Activated CD8-positive, alpha-beta memory T cell treated with anti-CD3 and anti-CD28 coated beads, Interleukin-2, amount 50 U/mL, for 1 hour (primary cell): ENCODE data around the gene ZNF124.
"Not testable (repeated sequence)": the region's sequence is repeated elsewhere in the genome, so short reads cannot be mapped to it uniquely, and the experiment has no call there.

Source experiments
- DNase-seq: peaks from one replicate; pipeline ENCODE4 v3.0.0-alpha.2; 2020; ENCODE audit errors: extremely low read depth

ZNF124 gene

DNA sequence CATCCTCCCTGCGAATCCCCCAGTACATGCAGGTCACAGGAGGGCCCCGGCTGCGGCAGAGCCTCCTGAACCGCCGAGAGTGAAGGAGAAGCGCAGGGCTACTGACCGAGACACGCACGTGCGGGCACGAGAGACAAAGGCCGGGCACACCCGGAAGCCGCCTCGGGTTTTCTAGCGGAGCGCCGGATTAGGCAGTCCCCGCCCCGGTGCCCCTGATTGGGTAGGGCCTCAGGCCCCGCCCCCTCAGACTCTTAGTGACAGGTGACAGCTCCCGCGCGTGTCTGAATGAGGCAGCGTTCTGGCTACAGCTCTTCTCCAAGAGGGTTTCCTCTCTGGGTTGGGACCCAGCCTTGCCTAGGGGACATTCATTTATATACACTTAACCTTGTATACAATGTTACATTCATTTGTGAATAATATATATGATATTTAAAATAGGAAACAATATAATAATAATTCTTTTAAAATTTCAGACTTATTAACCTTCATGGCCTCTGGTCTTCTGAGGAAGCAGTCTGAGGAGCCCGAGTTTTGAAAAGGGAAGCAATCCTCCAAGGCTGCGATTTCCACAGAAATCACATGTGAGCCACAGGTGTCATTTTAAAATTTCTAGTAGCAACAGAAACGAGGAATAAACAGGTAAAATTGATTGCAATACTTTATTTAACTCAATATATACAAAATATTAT lies at the start of gene ZNF124:
TSS of gene ZNF124 (minus strand) at position 146 of the 689 bp plus-strand sequence. CDS start at position 3, 143 bp downstream.
- not testable (repeated sequence) for DNase-seq

DNA sequence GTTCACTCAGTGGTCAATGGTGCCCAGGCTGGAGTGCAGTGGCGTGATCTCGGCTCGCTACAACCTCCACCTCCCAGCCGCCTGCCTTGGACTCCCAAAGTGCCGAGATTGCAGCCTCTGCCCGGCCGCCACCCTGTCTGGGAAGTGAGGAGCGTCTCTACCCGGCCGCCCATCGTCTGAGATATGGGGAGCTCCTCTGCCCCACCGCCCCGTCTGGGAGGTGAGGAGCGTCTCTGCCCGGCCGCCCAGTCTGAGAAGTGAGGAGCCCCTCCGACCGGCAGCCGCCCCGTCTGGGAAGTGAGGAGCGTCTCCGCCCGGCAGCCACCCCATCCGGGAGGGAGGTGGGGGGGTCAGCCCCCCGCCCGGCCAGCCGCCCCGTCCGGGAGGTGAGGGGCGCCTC lies 48.5 kb upstream of the ZNF124 start:
- not testable (repeated sequence) for DNase-seq

DNA sequence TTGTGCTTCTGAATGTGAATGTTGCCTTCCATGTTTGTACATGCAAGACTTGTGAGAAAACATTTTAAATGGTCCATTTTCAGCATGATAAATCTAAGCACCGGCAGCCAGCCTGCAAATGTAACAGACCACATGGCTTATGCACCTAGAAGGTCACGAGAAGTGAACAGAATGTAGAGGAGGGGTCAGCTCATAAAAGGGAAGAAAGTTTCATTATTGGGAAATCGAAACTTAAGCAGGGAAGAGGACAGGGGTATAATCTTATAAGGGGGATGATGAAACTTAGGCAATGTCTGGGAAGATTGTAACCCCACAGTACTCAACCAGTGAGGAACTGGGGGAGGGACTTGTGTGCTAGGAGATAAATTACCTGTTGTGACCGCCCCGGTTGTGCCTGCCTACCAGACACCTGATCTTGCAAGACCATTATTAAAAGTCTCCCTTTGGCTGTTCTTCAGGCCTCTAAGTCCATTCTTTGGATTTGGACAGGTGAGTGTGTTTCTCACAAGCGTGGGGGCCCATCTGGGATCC lies 46.4 kb upstream of the ZNF124 start:
- no peak for DNase-seq

DNA sequence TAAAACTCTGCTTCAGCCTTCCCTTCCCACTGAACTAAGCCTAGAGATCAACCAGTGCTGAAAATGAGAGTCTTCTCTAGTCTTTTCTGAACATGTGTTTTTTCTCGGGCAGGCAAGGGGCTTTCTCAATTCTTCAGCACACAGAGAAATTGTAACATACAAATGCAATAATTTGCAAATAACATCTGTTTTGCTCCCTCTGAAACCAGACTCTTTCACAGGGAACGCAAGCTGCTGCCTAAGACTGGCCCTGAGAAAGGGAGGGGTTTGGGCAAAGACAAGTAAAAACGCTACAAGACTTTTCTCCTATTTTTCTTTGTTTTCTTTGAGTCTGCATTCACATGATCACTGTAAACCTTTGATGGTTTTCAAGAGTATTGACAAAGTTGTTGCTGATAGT lies 44.4 kb upstream of the ZNF124 start:
- DNase-seq, result no peak

DNA sequence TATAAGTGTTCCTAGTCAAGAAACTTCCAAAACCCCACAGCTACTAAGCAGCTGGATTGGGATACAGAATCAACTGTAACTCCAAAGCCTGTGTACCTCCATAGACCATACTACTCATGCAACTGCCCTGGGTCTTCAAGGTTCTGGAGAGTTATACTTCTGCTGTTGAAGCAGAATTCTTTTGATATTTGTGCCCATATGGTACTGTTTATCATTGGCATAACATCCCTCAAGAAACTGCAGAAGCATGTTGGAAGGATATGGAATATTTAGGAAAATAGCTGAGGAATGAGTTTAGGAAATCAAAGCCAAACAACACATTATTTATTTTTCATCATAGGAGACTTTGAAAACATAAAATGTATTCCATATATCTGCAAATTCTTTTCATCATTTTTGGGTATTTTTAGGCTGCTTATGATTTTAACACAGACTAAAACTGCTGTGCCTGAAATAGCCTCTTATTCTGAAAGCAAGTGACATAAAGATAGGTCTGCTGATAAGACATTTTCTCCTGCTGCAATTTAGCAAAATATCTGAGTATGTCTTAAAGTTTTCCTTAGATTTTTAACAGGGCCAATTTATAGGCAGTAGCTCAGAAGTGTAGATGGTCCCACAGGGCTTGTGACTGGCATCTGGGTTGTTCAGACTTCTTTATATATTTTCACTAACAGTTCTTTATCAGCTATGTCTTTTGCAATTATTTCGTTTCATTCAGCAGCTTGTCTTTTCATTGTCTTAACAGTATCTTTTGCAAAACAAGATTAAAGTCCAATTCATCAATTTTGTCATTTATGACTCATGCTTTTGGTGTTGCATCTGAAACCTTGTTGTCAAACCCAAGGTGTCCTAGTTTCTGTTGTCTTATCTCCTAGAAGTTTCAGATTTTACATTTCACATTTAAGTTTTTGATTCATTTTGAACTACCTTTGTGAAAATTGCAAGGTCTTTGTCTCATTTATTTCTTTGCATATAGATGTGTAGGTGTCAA lies 41.1 kb upstream of the ZNF124 start:
- DNase-seq, result no peak

DNA sequence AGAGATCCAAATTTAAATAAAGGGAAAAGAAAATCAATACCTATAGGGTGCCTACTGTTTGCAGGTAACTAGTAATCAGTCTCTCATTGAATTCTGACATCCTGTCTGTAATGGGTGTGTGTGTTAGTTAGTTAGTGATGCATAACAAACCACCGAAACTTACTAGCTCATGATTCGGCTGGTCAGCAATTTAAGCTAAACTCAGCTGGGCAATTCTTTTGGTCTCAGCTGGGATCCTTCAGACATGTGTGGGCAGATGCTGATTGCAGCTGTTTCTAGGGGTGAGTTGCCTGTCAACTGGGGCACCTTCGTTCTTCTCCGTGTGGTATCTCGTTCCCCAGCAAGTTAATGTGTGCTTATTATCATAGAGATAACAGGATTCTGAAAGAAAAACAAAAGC lies 40.2 kb upstream of the ZNF124 start:
- DNase-seq, result no peak

DNA sequence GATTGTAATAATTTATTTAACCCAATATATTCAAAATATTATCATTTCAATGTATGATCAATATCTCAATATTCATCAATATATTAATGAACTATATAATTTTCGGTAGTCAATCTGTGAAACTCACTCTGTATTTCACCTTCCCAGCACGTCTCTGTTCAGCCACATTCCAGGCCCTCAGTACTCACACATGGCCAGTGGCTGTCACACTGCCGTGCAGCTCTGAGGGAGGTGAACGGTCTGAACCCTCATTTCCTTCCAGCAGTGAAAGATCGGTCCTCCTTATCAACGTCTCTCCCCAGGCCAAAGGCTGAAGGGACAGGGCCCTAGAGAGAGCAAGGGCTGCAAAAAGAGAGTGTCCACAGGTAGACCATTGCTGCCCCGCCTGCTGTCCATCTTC lies 39.5 kb upstream of the ZNF124 start:
- no peak for DNase-seq

DNA sequence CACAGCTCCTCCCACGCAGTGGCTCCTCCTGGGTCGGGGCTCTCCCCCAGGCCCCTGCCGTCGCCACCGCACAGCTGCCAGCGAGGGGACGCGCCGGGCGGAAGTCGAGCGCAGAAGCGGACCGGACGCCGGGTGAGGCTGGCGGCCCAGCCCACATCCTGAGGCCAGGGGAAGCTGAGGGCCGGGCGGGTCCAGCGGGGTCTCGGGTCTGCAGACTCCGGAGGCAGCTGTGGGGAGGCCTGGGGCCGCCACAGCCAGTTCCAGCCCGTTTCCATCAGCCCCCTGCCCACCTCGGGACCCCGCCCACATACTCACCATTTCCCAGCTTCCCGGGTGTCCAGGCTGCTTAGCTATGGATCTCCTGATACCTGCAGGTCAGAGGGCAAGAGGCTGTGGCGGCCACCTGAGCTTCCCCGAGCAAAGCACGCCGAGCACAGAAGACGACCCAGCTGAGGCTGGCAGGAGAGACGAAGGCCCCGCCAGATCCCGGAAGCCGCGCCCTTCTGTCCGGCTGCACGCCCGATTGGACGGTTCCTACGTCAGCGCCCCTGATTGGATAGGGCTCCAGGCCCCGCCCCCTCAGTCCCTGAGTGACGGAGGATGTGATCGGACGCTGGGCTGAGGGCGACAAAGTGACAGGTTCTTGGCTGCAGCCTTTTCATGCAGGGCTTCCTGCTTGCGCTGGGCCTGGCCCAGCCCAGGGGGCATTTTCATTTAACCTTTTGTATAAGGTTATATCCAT lies 38.7 kb upstream of the ZNF124 start:
- DNase-seq, result peak; percentile 83

DNA sequence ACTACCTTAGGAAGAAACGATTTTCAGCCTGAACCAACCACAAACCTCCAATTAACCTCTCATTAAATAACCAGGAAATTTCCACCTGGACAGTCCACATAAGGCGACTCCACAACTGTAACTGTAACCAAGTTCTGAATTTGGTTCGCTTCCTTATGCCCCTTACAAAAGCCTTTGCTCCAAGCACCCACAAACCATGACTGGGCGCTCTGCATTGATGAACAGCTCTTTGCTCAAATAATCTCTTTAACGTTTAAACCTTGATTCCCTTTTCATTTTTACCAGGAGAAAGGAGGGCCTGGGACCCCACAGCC lies 38.2 kb upstream of the ZNF124 start:
- DNase-seq, result no peak

DNA sequence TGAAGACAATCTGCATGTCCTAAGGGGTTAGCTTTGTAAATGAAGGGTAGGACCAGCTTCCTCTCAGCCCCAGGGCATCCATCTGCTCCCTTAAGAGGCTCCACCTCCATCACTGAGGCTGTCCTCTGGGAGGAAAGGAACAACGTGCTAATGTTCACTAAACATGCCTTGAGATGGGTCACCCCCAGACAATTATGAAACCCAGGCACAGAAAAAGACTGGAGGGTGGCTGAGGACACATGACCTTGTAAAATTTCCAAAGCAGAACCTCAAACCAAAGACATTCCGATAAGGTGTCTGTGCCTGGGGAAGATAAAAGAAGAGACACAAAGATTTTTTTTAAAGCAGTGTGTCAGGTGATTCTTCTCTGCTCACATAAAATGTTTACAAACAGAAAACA lies 37.6 kb upstream of the ZNF124 start:
- no peak for DNase-seq

DNA sequence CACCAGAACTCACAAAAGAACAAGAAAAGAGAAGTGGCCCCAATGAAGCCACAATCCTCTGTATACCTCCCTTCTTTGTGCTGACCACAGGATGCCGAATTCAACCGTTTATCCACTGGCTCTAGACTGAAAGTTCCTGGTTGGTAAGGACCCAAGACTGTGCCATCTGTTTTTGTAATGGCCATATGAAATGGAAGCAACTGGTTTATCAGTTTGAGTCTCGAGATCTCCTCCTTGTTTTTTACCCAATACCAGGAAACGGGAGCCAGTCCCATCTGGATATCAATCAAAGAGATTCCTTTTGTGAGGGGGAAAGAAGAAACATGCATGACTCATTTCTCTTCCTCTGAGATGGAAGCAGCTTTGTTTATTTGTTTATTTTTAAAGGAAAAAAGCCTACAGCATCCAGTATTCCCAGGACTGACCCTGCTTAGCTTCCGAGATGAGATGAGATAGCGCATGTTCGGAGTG lies 32.4 kb upstream of the ZNF124 start:
- DNase-seq, result no peak

DNA sequence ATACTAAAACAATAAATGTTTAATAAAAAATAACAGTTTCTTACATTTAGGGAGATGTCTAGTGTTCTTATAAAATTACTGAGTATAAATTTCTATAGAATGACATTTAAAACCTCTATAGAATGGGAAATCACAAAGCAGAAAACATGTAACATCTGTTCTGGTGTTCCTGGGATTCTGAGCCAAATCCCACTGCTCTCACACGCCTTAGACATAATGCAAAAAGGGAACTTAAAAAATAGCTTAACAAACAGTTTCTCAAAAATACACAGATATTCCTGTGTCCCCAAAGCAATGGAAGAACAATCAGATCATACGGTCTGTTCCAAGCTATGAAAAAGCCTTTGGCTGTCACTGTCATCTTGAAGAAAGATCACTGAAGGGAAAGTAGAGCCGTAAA lies 27.0 kb upstream of the ZNF124 start:
- no peak for DNase-seq

DNA sequence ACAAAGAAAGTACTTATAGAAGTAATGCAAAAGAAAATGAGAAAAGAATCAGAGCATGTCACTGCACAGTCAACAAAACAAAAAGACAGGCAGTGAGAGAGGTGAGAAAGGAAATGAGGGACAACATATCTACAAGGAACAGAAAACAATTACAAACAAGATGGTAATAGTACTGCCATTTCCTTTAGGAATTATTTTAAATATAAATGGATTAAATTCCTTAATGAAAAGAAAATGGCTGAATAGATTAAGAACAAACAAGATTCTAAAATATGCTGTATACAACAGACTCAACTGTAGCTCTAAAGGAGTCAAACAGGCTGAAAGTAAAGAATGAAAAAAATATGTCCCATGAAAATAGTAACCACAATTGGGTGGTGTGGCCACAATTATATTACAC lies 22.1 kb upstream of the ZNF124 start:
- no peak for DNase-seq

DNA sequence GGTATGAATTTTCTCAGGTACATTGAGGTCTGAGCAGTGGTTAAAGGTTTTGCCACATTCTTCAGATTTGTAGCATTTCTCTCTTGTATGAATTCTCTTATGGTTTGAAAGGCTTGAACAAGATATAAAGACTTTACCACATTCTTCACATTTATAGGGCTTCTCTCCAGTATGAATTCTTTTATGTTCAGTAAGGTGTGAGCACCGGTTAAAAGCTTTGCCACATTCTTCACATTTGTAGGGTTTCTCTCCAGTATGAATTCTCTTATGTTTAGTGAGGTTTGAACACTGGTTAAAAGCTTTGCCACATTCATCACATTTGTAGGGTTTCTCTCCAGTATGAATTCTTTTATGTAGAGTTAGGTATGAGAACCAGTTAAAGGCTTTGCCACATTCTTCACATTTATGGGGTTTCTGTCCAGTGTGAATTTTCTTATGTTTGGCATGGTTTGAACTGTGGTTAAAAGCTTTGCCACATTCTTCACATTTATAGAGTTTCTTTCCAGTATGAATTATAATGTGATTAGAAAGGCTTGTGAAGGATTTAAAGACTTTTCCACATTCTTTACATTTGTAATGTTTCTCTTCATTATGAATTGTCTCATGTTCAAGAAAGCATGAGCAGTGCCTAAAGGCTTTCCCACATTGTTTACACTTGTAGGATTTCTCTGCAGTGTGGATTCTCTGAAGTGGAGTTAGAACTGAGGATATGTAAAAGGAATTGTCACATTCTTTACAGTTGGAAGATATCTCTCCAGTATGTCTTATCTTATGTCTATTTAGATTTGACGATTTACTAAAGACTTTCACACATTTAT lies 18.4 kb upstream of the ZNF124 start:
- DNase-seq, result no peak

DNA sequence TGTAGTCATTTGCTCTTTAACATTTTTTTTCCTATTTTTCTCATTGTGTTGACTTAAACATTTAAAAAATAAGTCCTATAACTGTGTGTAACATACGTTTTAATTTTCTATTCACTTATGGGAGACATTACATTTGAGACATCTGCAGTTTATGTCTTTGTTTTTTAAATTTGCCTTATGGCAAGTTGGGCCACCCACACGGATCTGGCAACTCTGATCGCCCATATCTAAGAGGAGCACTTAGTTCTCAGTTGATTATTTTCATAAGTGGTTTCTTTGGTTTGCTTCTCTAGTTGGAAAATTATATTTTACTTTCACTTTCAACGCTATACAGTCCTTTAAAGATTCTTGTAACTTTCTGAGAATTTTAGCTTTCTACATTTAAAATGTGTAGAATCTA lies 13.8 kb upstream of the ZNF124 start:
- DNase-seq, result no peak

DNA sequence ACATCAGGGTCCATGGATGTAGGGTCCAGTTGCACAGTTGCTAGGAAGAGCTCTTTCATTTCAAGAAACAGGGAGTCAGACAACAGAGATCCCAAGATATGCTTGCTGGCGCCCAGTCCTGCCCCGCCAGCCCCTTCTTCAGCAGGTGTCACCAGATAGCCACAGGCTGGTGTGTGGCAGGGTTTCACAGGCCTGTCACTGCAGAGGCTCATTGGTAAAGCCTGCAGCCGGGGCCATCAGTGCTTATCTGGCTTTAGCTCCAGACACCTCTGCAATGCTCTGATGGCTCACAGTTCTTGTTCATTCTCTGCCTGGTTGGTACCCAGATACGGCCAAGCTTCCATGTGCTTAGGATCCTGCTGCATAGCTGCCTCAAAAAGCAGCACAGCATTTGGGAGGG lies 12.4 kb upstream of the ZNF124 start:
- no peak for DNase-seq

DNA sequence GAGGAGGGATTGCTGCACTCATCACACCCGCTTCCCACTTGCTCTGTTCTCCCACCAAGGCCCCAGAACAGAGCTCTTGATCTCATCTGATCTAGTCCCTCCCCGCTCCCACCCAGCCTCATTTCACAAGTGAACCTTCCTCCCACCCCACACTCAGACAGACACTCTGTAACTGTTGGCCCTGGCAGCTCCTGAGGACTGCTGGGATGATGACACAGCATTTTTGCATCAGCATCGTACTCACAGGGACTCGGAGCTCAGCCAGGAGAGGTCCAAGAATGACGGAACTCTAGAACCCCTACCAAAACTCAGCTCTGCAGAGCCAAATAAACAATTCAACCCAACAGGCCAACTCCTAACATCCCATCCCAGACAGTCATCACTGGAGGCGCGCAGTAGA lies 11.2 kb upstream of the ZNF124 start:
- DNase-seq, result no peak

DNA sequence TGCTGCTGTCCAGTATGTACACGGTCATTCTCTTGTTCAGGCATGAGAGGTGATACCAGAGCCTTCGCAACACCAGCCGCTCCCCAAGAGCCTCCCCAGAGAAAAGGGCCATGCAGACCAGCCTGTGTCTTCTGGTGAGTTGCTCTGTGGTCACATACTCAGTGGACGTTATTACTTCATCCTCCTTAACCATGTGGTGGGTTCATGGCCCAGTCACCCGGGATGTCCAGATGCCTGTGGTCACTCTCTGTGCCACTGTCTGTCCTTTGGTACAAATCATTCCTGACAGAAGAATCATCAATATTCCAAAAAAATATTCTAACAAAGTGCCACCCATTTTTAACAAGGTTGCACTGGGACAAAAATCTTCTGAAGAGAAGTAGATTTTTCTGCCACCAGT lies 8.8 kb upstream of the ZNF124 start:
- DNase-seq, result no peak

DNA sequence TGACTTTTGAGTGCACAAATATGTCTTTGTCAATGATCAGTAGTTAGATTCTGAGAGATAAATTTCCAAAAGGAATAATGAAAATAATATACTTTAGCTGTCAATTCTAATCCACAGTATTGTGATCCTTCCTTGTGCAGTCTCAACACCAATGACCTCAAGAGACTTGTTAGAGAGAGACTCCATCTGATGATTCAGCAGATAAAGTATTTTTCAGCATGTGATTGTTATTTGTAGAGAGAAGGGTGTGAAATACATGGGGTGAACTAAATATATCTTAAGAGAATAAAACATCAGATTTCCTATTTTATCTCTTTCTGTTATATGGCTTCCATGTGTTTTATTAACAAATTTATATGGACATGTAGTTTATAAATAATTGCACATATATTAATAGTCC lies 5.9 kb upstream of the ZNF124 start:
- DNase-seq, result no peak

DNA sequence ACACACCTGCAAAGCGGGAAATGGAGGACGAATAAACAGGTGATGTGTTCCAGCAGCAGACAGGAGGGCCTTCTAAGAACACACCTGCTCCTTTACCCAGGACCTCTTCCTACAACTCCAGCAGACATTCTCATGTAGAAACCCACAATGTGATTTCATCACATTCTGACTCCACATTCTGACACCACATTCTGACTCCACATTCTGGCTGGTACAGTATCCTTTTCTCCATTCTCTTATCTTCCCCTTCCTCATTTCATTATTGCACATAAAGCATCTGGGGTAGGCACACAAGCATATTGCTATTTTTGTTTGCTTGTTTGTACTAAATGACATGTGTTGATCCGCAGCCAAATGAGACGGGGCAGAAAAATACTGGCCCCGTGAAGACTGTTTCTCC lies 3.6 kb upstream of the ZNF124 start:
- no peak for DNase-seq

DNA sequence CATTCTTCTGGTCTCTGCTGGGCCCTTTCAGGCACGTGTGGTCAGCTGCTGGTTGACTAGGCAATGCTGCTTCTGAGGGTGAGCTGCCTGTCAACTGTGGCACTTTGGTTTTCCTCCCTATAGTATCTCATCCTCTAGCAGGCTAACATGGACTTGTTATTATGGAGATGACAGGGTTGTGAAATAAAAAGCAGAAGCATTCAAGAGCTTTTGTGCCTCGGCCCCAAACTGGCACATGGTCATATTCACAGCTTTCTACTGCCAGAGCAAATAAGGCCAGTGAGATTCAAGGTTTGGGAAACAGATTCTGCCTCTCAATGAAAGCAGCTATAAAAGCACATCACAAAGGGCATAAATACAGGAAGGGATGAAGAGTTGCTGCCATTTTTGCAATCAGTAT lies 1.6 kb upstream of the ZNF124 start:
- no peak for DNase-seq
